Measurements from ENCODE around the gene GNG12.

The GNG12 gene

GRCh38 chr1:67777440-67777839 is 55.8 kb downstream of the GNG12 start:
- no peak for DNase-seq

DNA sequence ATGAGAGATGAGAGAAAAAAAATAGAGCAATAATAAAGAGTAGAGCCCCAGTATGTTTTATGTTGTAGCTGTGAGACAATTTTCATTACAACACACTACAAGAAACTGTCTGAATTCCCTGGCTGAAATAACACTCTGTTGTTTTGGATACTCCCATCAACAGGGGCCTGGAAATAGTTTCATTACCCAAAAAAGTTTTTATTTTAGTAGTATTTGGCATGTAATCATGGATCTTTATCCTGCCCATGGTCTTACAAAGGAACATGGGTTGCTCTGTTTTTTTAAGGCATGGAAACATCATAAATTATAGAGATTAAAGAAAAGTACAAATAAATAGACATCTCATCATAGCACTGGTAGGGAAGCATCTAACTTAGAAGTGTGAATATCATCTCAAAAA is 56.3 kb downstream of the GNG12 start:
- DNase-seq, result no peak

GRCh38 chr1:67773462-67773861 is 59.8 kb downstream of the GNG12 start:
- no peak for DNase-seq

DNA sequence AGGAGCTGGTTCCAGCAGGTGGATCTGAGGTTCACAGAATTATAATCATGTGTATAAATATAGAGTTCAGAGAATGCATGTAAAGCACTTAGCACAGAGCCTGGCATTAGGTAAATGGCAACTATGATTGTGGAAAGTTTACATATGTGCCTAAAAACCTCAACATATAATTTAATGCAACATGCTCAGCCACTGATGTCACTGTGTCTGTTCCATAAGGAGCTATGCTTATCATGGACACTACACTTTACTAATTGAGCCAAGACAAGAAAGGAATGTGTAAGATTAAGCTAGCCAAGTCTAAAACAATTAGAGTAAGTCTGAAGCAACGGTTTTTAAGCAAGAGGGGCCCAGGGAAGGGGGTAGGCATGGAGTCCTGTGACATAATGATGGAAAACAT is 61.5 kb downstream of the GNG12 start:
- DNase-seq, result no peak

DNA sequence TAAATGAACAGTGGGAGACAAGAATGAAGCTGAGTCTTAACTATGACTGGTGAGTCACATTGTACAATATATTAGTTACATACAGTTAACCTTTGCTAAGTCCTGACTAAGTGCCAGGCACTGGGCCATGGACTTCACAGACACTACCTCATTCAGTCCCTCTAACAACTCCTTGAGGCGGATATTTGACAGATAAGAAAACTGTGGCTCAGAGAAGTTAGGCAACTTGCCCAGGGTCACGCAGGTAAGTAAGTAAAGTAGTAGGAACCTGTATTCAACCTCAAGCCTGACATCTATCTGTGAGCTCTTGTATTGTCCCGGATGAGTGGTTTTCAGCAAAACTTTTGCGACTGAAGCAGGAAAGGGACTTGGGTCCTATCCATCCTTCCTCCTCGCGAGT is 62.1 kb downstream of the GNG12 start:
- DNase-seq, result no peak

GRCh38 chr1:67769633-67770256 is 63.5 kb downstream of the GNG12 start:
- DNase-seq, result no peak

DNA sequence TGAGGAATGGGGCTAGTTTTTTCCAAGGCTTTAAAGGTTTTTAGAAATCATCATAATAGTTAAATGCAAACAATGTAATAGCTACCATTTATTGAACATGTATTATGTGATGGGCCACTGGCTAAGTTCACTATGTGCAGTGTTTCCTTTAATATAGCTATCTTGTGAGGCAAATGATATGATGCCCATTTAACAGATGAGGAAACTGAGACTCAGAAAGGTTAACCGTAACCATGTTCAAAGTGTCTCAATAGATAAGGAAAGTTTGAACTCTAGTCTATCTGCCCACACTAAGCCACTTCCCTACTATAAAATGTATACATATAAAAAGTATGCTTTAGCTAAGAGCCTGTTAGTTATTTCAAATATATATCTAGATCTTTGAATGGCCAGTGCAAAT is 64.8 kb downstream of the GNG12 start:
- no peak for DNase-seq

GRCh38 chr1:67767103-67767782 is 66.0 kb downstream of the GNG12 start:
- DNase-seq, result no peak

DNA sequence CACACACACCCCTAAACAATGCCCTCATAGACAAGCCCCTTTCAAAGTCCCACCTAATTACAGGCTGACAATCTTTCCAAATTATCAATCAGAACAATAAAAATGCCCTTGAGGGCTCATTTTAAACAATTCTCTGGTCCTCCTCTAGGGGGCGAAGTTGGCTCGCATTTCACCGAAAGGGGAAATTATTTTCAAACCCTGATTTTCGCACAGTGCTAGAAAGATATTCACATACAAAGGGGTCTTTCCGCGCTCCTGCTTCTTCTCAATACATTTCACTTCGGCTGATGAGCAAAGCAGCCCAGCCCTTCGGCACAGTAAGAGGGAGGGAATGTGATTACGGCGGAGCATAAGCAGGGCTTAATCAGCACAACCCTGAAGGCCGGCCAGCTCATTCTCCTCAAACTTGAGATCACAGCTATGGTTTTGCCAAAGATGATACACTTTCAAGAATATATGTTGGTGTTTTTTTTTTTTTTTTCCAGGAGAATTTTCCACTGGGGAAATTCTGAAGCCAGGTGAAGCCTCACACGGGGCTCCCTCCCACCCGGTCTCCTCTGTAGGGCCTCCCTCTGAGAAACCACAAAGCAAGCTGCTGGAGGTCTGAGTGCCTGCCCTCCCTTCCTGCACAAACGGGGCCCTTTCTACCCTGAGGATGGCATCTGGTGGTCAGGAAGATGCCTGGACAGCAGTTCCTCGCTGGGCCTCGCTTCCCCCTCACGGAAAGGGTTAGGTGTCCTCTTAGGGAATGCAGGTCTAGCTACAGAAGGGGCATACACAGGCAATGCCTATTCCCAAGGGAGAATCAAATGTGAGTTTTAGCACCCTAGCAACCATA is 66.9 kb downstream of the GNG12 start:
- no peak for DNase-seq

DNA sequence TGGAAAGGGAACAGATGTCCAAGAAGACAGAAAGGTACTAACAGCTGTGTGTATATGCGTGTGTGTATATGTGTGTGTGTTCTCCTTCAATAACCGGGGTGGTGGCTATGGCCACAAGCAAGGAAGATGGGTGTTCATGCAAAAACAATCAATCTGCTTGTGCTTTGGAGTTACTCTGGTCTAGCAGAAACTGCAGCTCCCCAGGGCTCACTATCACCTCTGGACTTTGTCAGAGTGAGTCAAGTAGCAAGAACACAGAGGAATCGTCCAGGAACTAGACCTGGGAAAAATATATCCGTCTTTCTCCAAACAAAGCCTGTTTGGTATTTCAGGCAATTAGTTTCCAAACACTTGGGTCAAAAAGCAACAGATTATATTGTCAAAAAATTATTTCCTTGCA is 68.6 kb downstream of the GNG12 start:
- DNase-seq, result no peak

DNA sequence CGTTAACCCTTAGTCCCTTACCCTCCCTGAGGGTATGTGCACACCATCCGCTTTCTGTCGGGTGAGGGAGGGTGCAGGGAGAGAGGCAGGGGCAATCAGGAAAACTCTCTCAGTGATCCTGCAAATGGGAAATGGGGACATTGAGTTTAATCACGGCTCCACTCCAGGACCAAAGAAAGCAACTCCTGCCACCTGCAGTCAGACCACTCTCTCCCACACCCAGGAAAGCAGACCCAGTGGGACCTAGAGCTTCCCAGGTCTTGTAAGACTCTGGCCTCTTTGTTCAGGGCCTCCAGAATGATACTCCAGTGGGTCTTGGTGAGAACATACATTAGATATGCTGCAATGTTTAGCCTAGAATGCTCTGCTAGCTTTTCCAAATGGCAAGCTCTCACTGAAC is 71.5 kb downstream of the GNG12 start:
- no peak for DNase-seq

GRCh38 chr1:67761091-67761490 is 72.2 kb downstream of the GNG12 start:
- DNase-seq, result no peak

GRCh38 chr1:67760030-67760821 is 73.0 kb downstream of the GNG12 start:
- peak; percentile 30 for DNase-seq

GRCh38 chr1:67759692-67760029 is 73.6 kb downstream of the GNG12 start:
- no peak for DNase-seq

DNA sequence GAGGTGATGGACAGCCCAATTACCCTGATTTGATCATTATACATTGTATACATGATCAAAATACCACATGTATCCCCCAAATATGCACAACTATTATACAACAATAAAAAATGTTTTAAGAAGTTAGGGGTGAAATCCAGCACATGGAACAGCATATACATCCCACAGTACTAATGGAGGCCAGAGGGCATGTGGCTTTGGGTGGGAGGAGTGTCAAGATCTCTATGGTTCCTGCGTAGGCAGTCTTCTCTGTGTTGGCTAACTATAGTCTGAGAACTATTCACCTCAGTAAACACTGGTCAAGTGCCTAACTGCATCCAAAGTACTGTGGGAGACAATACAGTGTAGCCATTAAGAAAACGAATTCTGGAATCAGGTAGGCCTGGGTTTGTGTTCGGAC is 74.2 kb downstream of the GNG12 start:
- DNase-seq, result no peak

DNA sequence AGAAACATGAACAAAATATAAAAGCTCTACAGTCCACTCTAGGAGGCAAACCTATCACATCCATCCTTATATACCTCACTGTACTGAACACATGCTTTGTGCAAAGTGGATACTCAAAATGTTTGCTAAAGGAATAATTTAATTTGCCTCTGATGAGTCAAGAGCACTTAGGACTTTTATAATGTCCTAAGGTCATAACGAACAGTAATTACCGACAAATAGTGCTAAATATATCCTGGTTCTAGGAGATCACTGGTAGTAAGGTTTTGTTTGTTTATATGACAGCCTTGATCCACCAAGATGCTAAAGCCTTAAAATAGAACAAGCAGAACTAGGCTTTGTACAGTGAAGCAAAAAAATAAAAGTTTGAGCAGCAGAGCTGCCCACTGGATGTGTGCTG is 77.6 kb downstream of the GNG12 start:
- DNase-seq, result no peak

DNA sequence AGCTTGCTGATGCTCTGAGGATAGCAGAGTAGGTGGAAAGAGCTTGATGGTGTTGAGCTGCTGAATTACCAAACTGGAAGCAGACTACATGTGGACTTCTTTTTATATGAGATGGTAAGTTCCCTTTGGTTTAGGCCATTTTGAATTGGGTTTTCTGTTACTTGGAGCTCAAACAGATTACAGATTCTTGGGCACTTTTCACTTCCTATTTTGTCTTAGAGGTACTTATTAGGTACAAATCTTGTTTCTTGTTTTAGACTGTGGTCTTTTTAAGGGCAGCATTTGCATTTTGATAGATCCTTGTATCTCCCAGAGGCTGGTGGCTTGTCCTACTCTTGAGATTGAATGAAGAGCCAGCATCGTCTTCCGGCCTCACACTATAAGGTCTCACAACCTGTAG is 78.1 kb downstream of the GNG12 start:
- no peak for DNase-seq

- no peak for DNase-seq
Measured at GRCh38 chr1:67754526-67754920, 78.7 kb downstream of the GNG12 start.

DNA sequence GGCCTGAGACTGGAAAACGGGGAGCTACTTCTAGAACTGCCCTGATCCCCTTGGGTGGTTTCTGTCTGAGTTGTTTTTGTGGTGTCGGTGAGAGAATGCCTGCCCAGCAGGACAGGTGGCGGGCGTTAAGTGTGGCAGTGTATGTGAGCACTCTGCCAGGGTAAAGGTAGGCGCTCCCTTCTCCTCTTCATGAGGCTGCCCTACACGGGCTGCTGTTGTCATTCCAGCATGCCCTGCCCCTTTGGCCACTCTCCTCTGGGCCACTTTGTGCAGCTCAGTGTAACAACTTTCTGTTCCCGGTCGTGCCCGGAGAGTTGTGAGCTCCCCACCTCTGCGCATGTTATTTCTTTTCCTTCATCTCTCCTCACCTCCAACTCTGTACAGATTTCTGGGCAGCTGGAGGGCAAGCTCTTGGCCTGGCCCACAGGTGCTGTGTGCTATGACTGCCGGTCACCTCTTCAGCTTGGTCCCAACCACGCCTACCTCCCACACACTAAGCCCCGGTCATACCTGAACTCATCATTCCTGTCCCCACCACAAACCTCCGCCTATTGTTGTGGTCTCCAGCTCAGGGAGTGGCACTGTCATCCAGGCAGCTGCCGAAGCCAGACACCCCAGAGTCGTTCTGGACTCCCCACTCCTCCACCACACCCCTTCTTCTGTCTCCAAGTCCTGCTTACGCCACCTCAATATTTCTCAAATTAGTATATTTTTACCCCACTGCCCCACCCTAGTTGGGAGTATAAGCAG is 79.3 kb downstream of the GNG12 start:
- no peak for DNase-seq

DNA sequence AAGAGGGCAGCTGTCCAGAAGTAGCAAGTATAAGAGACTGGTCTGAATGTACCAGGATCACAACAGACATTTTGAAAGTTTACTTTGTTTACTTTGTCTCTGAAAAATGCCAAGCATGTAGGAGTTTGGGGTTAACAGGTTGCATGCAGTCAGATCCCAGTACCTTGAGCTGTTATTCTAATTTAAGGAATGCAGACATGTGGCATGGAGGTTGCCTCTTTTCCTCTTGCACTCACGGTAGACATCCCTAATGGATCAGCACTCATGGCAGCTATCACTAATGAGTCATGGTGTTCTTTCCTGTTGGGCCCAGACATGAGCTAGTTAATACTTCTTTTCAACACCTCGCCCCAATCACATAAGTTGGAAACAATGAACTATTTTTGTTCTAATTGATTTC is 81.0 kb downstream of the GNG12 start:
- DNase-seq, result no peak

DNA sequence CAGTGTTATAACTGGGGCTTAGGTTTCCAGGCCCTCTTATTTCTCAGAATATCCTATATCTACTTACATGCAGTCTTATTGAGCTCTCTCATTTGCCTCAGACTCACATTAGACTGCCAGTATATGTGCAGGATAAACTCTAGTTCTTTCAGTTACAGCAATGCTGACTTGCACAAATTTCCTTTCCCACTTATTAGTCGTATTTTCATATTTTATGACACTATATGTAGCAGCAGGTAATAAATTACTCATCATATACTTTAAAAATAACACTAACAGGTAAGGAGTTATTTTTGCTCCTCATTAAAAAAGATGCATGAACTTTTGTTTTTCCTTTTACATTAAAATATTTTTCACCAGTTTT is 82.6 kb downstream of the GNG12 start:
- DNase-seq, result no peak

DNA sequence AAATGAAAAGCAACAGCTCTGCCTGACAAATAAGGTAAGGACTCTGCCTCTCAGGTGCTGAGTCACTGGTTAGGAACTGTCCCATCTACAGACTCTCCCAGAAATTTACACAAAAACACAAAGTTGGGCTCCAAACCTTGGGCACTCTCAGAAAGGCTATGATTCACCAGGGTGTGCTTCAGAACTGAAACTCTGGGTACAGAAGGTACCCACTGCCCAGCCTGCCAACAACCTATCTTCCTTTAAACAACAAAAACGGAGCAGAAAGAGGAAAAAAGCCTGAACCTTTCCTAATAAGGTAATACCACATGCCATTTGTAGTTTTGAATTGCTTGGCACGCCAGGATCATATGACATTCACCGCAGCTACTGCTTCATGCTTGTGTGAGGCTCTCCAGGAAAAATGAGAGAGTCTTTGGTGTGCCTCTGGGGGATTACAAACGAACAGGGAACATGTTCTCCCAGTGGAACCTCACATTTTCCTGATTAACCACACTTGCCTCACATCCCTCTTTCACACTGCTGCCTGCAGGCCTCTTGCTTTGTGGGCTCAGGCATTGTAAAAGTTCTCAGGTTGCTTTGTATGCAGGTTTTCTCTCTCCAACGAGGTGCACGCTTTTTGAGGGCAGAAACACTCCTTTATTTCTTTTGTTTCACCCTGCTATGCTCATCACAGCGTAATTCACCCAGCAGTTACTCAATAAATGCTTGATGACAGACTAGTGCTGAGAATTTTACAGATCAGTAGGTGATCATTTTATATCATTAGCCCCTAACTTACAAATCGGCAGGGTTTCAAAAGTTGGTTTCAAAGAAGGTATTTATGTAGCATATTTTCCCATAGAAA is 83.2 kb downstream of the GNG12 start:
- DNase-seq, result no peak
